OCI-LY1 (cell line): ENCODE data around the gene FLII.

Source experiments
- CTCF ChIP-seq: fragments of 200-600 bp; sonication (generic), shearing (Covaris generic); IDR thresholded peaks from 2 replicates; pipeline ENCODE4 v1.5.1; 2017; ENCODE audit warnings: mild to moderate bottlenecking, antibody characterized with exemption, low read length, moderate library complexity, mixed read lengths
- EZH2 ChIP-seq: fragments of 200-600 bp; sonication (generic), shearing (Covaris generic); IDR thresholded peaks from 2 replicates; pipeline ENCODE4 v1.8.0; 2017; ENCODE audit warnings: borderline replicate concordance, mixed run types, mild to moderate bottlenecking, antibody characterized with exemption, low read length, moderate library complexity, mixed read lengths

- no peak for TF ChIP-seq CTCF
- no peak for TF ChIP-seq EZH2
These were observed 1.2 kb upstream of the FLII start for GRCh38 chr17:18259621-18260331.
